Uterus (tissue), 2 donors: ENCODE results near the gene GREB1L.

Experiments
- CTCF ChIP-seq, 4 experiments: fragments of 200-600 bp in 2 of 4; fragments of 450-650 bp in 2 of 4; sonication (generic) in 2 of 4; IDR thresholded peaks; one replicate each; pipeline ENCODE4 v1.5.1; 2016 to 2019; ENCODE audit warnings: antibody characterized with exemption in 4 of 4, mild to moderate bottlenecking in 2 of 4, moderate library complexity in 1 of 4
- POLR2A ChIP-seq, 2 donors: fragments of 450-650 bp; IDR thresholded peaks; one replicate each; pipeline ENCODE4 v1.6.1; 2016; ENCODE audit warnings: antibody characterized with exemption in 2 of 2, mild to moderate bottlenecking in 1 of 2, moderate library complexity in 1 of 2

GRCh38 chr18:21277578-21277977, 35.5 kb downstream of the GREB1L start:
- TF ChIP-seq POLR2A (IDR thresholded peaks at IDR 0.05) (no peak), CTCF (IDR thresholded peaks at IDR 0.05) (no peak)
